GM18498 (cell line): ENCODE data around the gene JPH3.

Experiments used
- ATAC-seq: cut with Tn5 transposase; IDR thresholded peaks from one replicate; pipeline ENCODE4 v1.9.1; 2021; ENCODE audit warnings: mild to moderate bottlenecking, moderate library complexity; ENCODE audit not compliant: unreplicated experiment

The JPH3 gene

GRCh38 chr16:87622756-87623319, 20.5 kb downstream of the JPH3 start:
- ATAC-seq: no peak

GRCh38 chr16:87625241-87625797, 23.0 kb downstream of the JPH3 start:
- no peak for ATAC-seq

DNA sequence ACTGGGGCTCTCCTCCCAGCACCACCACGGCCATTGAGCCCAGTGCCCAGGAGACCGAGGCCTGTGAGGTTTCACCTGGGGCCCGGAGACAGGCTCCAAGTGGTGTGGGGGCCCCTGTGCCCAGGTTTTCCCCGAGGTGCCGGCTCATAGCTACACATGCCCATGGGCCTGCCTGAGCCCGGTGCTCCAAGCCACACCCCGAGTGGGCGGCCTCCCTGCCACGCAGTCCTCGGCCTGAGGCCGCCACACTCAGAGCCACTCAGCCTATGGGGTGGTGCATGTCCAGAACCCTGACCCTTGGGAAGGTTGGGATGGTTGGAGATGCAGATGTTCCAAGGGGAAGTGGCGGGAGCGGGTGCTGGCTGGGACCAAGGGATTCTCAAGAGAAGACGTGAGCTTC, 24.1 kb downstream of the JPH3 start:
- ATAC-seq: no peak

GRCh38 chr16:87626905-87627304, 24.6 kb downstream of the JPH3 start:
- no peak for ATAC-seq

DNA sequence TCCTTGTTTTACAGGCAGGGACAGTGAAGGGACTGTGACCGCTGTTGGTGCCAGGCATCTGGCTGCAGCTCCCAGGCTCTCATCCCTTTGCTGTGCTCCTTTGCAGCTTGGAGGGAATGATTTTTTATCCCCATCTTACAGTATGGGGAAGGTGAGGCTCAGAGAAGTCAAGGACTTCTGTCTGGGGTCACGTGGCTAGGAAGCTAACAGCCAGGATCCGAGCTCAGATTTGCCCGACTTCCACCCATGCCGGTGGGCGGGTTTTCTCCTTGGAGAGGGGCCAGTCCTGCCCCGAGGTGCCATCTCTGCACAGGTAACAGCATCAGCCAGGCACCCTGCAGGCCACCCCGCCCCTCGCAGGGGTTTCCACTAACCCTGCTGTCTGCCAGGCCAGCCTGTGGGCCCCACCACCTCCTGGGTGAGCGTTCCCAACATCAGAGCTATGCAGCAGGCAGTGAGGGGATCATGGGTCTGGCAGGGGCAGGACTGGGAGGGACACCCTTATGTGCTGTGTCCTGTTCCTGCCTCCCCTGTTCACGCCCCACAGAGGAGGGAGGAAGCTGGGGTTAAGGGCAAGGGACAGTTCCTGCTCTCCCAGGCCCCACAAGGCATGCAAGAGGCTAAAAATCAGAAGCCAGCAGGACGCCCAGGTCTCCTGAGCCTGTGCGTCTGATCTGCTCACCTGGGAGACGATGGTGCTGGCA, 25.4 kb downstream of the JPH3 start:
- no peak for ATAC-seq

GRCh38 chr16:87628246-87628923, 26.1 kb downstream of the JPH3 start:
- no peak for ATAC-seq

DNA sequence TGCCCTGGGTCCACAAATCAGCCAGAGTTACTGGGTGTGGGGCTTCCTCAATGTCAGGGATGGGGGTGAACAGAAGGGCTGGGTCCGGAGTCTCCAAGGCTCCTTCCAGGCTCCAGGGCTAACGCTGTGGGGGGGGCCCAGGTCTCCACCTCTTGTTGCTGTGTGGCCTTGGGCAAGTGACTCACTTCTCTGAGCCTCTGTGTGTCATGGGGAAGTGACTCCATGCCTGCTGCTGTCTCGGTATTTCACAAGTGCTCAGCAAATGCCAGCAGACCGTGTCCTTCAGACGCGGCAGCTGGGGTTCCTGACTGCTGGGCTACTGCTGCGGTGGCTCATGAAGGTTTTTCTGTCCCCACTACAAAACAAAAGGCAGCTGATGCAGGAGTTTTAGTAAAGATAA, 26.6 kb downstream of the JPH3 start:
- ATAC-seq: no peak

DNA sequence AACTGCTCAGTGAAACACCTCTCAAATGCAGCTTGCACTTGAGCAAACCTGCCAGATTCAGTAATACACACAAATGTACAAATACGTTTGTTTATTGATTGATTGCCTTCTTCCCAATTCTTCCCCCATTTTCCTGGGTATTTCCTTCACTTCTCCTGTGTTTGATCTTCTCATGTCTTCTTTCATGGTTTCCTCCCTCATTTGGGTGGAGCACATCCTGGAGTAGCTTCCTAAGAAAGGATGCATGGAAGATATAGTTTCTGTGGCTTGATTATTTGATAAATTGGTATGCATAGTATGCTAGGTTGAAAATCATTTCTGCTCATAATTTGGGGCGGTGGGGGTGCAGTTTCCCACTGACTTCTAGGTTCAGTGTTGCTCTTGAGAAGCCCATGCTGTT, 28.8 kb downstream of the JPH3 start:
- ATAC-seq: no peak

- no peak for ATAC-seq
Observed at GRCh38 chr16:87634411-87634810, 32.1 kb downstream of the JPH3 start.

DNA sequence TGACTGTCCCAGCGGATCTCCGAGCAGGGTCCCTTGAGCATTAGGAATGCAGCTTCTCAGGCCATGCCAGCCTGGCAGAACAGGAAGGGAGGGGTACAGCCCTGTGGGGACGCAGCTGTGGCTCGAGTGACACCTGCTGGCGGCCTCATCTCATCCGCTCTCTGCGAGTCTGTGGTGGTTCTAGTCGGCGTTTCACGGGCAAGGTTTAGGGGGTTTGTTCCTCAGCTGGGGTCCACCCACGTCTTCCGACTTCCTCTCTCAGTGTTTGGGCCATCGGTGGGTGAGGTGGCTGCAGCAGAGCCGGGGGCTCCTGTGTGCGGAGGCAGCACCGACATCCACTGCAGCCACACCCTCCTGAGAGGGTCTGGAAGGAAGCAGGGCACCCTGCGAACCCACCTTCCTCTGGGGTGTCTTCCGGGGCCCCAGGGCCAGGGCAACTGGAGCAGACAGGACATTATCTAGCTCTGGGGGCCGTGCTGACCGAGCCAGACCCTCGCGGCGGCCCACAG, 33.3 kb downstream of the JPH3 start:
- ATAC-seq: no peak

DNA sequence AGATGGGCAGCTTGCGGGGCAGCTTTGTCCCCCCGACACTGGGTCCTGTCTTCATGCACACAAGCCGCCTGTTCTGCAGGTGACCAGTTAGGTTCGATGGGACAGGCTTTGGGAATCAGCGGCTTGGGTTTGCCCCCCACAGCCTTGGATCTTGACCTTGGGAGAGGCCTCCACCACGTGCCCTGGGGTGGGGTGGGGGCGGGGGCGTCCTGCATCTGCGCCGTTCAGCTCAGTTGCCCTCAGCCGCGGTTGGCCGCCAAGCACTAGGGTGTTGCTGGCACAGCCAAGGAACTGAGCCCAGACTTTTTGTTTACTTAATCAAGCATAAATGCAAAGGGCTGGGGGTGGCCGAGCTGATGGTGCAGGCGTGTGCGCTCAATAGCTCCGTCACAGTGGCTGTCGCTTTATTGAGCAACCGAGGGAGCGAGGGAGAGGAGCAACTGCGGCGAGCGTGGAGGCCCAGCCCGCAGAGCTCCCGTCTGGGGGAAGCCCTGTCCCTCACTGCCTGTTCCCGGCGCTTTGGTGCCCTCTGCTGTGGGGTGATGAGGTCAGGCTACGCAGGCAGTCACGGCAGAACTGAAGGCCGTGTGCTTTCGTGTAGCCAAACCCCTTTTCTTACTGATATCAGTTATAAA, 33.9 kb downstream of the JPH3 start:
- ATAC-seq: no peak

DNA sequence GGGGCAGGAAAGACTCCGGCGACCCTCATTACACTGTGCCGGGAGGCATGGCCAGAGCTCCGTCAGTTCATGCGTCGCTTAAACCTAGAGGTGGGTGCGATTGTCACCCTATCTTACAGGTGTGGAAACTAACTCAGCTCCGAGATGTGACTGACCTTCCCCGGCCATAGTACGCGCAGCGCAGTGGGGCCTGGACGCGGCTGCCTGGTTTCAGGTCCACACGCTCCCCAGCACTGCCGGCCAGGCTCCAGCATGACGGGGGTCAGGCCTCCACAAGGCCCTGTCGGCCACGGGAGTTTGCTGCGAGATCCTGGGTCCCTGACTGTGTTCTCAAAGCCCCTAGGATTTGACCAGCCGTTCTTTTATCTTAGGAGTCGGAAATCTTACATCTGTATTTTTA, 34.4 kb downstream of the JPH3 start:
- no peak for ATAC-seq

DNA sequence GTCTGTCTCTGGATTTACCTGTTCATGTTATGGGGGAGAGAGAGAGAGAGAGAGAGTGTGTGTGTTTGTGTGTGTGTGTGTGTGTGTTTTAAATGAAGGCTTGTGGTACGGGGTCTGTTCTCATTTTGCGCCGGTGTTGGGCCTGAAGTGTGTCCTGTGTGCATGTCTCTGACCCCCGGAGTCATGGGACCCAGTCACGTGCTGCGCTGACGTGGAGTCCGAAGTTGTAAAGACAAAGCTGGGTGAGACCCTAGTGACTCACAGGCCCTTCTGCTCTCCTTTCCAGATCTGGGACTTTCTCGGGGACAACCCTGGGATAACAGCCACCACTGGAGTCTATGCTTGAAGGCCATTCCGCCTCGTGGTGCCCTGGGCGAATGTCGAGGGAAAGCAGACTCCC, 35.0 kb downstream of the JPH3 start:
- ATAC-seq: no peak

DNA sequence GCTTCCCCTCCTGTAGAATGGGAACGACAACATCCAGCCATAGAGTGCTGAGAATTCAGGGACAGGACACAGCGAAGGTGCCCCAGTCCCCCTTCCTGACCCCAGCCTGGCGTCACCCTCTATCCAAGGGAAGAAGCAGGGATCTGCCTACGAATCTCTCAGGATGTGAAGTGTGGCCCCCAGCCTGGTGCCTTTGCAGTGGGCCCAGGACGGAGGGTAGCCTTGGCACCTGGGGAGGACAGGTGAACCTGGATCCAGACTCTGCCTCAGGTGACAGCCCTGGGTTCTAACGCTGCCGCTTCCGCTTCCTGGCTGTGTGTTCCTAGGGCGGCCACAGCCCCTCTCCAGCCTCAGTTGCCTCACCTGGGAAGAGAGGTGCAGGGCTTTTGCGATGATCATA, 36.4 kb downstream of the JPH3 start:
- no peak for ATAC-seq

- no peak for ATAC-seq
Observed at GRCh38 chr16:87641721-87642120, 39.4 kb downstream of the JPH3 start.

GRCh38 chr16:87642491-87642890, 40.2 kb downstream of the JPH3 start:
- no peak for ATAC-seq

GRCh38 chr16:87644186-87644585, 41.9 kb downstream of the JPH3 start:
- ATAC-seq: no peak

DNA sequence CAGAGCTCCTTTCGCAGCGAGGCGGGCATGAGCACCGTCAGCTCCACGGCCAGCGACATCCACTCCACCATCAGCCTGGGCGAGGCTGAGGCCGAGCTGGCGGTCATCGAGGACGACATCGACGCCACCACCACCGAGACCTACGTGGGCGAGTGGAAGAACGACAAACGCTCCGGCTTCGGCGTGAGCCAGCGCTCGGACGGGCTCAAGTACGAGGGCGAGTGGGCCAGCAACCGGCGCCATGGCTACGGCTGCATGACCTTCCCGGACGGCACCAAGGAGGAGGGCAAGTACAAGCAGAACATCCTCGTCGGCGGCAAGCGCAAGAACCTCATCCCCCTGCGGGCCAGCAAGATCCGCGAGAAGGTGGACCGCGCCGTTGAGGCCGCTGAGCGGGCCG, 42.3 kb downstream of the JPH3 start:
- ATAC-seq: no peak

GRCh38 chr16:87645802-87646201, 43.5 kb downstream of the JPH3 start:
- ATAC-seq: no peak

DNA sequence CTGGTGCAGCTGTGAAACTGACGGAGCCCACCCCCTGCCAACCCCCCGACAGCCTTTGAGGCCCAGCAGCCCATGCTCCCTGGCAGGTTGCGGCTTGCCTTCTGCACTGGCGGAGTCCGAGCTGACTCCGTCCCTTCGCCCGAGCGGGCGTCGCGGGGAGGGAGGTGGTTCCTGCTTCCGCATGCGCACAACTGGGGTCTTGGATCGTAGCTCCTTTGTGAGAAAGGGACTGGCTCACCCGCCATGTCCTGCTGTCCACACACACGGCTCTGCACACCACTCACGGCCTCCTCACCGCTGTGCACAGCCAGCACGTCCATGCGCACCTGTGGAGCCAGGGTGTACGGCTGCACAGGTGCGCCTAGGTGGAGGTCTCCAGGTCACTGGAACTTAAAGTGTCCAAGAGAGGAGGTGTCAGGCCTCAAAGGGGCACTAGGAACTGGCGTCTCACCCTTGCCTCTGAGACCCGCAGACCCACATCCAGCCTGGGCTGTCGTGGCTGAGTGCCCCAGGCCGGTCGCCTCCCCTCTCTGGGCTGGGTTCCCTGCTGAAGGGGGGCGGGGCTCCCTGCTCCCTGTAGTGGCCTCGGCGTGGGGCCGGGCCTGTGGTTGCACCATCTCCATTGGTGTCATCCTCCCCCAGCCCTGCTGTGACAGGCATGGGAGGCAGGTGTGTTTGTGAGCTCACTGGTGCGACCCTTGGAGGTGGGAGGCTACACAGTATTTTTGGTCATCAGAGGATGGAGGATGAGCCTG, 45.3 kb downstream of the JPH3 start:
- no peak for ATAC-seq

- ATAC-seq: no peak
Observed at GRCh38 chr16:87648236-87648635, 45.9 kb downstream of the JPH3 start.
